OCI-LY7 (cell line): Measurements from ENCODE around the gene SDHAF3.

ENCODE experiments used
- CTCF ChIP-seq: fragments of 200-600 bp; sonication (generic); conservative IDR thresholded peaks from 2 replicates; pipeline ENCODE4 v1.5.1; 2014; ENCODE audit warnings: mild to moderate bottlenecking, antibody characterized with exemption, low read length, moderate library complexity, mixed read lengths
- EZH2phosphoT487 ChIP-seq: fragments of 200-600 bp; sonication (generic); IDR thresholded peaks from 2 replicates; pipeline ENCODE4 v1.6.1; 2018; ENCODE audit warnings: low read depth, borderline replicate concordance, mild to moderate bottlenecking, mixed run types, antibody characterized with exemption, low read length, moderate library complexity, mixed read lengths

GRCh38 chr7:97167749-97168148, 50.3 kb downstream of the SDHAF3 start:
- TF ChIP-seq EZH2phosphoT487 (no peak), CTCF (no peak)
